Measurements from ENCODE around the gene SNX14.
"Not testable (repeated sequence)": the region's sequence is repeated elsewhere in the genome, so short reads cannot be mapped to it uniquely, and the experiment has no call there.

DNA sequence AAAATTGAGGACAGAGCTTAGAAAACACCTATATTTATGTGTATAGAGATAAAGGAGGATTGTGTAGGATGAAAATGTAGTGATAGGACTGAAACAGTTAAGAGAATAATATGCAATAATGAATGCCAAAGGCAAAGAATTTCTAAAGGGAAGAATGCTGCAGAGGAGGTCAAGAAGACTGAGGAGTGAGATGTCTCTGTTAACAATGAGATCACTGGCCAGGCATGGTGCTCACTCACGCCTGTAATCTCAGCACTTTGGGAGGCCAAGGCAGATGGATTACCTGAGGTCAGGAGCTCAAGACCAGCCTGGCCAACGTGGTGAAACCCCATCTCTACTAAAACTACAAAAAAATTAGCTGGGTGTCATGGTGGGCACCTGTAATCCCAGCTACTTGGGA, 69.4 kb downstream of the SNX14 start:
- not testable (repeated sequence) for TF ChIP-seq POLR2A, SPI1, POLR2AphosphoS5, POU2F2, TAF1 (IDR thresholded peaks at IDR 0.05; ENCODE audit: low read depth, low read length)

Data from GM12891 (cell line).